Tongue (tissue), 2 donors: ENCODE results near the gene ZFAND2A. TPM values are rescaled to one million over a fixed set of nuclear protein-coding genes. Genes with fewer than 3 reads are reported as not detected.
"Not testable (repeated sequence)": the region's sequence is repeated elsewhere in the genome, so short reads cannot be mapped to it uniquely, and the experiment has no call there.

Experiments
- DNase-seq: peaks from one replicate; pipeline ENCODE4 v3.0.0-alpha.2; 2015
- total RNA-seq: library from RNA; depleted of rRNA; stranded (reverse); fragments of >200 nt; gene quantifications from one replicate; pipeline ENCODE4 v1.2.3, GENCODE V29; 2014

The ZFAND2A gene
- total RNA-seq, 1 donor from 2014 or later: 16.1 TPM

DNA sequence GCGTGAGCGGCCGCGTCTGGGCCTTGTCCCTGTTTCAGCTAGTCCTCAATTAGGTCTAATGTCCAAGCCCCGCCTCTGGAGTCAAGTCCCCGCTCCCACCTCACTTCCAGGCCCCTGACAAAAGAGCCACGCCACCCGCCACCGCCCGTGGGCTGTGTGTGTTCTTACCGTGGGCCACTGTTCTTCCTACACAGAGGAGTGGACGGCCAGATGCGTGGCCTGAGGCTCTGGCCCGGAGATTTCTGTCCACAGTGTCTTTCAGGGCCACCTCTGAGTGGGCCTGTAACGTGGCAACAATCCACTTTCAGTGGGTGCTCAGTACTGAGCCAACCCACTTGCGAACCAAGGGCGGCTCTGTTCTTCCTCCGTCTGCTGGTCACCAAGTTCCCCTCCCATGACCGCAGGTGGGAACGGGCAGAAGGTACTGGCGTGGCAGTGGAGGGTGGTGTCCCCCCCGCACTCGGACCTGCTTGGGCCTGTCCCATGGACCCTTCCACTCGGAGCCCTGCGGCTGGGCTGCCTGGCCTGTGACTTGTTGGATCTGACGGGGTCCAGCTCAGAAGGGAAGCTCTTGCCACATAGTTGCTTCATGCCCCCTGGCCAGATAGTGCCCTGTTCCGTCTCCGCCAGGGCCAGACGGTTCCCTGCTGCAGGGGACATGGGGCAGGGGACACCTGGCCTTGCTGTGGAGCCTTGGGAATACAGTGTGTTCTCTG is 15.0 kb upstream of the ZFAND2A start:
- no peak for DNase-seq

DNA sequence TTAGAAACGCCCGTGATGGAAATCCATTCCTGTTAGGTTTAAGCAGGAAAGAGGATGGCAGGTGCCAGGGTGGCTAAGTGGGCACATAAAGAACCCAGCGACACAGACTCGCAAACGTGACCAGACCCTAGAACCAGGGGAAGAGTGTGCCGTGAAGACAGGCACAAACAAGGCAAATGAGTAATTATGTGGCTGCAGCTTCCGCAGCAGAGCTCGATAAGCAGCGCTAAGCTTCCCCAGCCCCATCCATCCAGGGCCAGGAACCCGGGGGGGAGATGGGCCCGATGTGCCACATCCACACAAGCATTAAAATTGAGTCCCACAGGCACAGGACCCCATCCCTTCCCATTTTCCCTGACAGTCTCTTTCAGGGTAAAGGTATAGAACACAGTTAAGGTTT is 14.0 kb upstream of the ZFAND2A start:
- DNase-seq: no peak

GRCh38 chr7:1172666-1173523 is 12.9 kb upstream of the ZFAND2A start:
- DNase-seq: no peak

- DNase-seq: not testable (repeated sequence)
Measured at GRCh38 chr7:1171516-1171915, 11.5 kb upstream of the ZFAND2A start.

- DNase-seq: no peak
Measured at GRCh38 chr7:1170741-1171501, 10.9 kb upstream of the ZFAND2A start.

DNA sequence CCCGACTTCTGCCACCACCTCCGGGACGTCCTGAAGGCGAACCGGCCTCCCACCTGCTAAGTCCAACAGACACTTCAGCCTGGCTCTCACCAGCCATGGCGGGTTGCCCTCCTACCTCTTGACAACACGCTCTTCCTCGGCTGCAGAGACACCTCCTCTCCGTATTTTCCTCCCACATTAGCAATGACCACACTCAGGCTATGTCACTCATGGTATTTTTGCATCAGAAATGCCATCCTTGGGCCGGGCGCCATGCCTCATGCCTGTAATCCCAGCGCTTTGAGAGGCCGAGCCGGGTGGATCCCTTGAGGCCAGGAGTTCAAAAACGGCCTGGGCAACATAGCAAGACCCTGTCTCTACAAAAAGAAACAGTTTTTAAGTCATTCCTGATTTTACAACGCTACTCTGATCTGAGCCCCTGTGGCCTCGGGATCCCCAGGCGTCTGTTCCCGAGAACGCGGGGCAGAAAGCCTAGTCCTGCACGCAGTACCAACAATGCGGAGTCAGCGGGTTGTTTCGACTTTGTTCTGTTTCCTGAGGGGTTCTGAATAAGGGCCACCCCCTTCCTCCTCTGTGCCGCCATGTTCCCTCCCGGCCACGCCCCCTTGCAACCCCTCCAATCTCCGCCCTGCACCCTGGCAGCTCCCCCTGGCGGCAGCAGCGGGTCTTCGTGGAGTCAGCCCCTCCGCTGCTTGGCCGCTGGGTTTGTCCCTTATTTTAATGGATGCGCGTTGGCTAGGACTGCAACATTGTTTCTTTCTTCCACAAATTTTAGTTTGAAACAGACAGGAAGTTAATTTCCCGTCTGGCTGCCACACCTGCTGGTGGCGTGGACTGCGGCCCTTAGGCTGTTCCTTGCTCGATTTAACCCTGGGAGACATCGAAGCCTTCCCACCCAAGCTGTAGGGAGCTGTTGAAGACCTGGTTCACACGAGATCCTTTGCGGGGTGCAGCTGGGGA is 9.7 kb upstream of the ZFAND2A start:
- peak; percentile 80 for DNase-seq

DNA sequence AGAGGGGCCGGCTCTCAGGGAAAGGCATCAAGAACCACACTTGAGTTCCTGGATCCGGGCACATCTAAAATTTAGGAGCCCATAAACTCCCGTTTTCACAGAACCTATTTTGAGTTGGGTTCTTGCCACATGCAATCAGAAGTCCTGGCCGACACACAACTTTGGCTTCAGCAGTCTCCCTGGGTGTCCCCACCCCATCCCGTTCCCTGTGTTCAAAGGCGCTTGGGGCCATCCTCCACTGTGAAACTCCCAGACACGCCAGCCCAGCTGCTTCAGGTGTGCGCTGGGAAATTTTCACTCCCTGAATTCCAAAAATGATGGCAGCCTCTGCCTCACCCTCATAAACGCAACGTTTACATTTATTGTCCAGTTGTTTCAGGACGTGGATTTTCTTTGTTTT is 8.4 kb upstream of the ZFAND2A start:
- no peak for DNase-seq

DNA sequence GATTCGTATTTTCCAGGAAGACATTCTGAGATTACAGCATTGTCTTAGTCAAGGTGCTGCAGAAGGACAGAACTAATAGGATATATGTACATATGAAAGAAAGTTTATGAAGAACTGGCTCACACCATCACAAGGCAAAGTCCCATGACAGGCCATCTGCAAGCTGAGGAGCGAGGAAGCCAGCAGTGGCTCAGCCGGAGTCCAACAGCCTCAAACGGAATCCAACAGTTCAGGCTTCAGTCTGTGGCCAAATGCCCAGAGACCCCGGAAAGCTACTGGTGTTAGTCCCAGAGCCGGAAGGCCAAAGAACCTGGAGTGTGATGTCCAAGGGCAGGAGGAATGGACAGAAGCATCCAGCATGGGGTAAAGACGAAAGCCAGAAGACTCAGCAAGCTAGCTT is 4.4 kb upstream of the ZFAND2A start:
- DNase-seq: no peak

DNA sequence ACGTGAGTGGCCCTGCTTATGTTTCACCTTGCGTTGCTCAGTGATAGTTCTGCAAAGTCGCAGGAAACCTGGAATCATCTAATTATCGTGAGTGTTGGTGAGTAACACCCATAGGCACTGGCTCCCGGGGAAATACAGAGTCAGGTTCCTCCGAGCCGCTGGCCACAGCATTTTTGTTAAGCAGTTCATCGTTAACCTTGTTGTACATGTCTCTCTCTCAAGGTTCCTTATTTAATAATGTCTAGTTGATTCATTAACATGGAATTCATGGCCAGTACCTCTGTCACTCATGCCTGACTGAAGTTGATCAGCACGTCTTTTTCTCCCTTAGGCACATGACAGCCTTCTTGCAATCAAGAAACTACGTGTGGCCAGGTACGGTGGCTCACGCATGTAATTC is 3.1 kb upstream of the ZFAND2A start:
- no peak for DNase-seq

DNA sequence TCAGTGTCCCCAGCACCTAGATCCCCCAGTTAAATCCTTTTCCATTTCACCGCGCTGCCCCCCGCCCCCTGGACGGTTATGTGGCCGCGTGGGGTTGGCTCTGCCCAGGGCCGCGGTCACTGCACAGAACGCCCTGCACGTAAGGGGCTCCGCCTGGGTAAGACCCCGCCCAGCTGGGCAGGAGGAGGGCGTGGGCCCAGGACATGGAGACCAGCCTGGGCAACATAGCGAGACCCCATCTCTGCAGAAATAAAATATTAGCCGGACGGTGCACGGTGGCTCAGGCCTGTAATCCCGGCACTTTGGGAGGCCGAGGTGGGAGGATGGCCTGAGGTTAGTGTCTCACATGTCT is 650 bp upstream of the ZFAND2A start:
- no peak for DNase-seq

DNA sequence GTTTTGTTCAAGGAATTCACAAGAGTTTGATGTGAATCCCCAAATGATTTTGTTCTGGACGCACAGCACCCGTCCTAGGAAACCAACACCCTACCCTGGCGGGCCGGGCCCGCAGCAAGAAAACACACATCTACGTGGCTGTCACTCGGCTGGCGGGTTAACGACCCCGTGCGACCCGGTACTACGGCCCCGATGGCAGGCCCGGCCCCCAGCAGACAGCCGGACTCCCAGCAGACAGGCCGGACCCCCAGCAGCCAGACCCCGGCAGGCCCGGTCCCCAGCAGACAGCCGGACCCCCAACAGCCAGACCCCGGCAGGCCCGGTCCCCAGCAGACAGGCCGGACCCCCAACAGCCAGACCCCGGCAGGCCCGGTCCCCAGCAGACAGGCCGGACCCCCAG is 765 bp downstream of the ZFAND2A start:
- not testable (repeated sequence) for DNase-seq

DNA sequence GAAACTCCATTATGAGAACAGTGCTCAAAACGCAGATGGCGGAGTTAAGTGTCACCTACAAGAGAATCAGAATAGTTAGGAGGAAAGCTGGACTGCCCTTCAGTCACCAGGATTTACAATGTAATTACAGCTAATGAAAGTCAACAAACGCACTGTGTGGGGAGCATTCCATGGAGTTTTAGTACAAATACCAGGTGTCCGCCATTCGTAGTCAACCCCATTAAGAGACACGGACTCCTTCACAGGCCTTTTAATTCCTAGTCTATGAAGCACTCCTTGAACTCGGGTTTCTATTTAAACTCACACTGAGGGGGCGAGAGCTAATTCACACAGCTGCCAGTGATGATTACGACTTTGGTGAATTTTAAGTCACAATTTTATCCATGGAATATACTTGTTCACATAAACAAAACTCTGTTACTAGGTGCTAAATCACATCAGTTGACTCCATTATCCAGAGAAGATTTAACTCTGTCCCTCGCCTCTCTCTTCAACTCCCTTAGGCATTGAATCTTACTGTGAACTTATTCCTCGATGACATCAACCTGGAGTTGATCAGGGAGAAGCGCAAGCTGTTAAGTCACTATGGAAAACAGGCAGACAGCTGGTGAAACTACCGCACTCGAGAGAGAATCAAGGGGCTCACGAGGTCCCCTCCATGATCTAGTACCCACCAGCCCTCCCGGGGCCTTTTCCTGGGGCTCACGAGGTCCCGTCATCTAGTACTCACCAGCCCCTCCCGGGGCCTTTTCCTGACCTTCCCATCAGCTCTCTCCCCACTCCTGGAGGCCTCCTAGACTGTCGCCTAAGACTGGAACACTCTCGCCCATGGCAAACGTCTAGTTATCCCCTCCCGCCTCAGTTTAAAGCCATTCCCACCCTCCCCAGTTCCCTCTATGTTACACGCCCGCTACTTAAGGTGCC is 1.5 kb downstream of the ZFAND2A start:
- no peak for DNase-seq

DNA sequence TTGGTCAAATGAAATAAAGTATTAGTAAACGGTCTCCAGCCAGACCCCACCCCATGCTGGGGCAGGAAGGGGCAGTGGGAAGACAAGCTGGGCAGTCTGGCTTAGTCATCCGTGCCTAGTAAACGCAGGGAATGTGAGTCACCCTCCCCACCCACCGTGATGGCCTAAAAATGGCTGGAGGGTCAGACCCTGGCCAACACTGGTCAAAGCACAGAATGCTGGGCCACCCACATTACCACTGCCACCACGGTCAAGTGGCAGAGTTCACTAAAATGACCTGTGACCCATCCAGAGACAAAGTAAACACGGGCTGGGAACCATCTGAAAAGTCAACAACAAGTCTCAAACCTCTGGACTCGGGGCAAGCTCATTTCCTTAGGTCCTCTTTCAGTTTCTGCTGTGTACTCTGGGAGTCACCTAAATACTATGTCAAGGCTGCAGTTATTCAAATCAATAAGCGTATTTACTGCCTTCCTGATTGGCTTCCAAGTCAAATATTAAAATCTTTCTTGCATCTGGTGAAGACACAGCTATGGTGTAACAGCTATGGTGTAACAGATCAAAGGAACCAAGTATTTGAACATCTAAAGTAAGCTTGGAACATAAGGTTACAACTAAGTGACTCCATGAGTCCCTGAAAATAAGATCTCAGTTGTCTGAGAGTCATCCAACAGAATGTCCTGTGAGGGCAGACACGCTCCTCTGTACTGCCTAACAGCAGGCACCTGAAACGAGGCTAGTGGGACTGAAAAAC is 3.0 kb downstream of the ZFAND2A start:
- no peak for DNase-seq

DNA sequence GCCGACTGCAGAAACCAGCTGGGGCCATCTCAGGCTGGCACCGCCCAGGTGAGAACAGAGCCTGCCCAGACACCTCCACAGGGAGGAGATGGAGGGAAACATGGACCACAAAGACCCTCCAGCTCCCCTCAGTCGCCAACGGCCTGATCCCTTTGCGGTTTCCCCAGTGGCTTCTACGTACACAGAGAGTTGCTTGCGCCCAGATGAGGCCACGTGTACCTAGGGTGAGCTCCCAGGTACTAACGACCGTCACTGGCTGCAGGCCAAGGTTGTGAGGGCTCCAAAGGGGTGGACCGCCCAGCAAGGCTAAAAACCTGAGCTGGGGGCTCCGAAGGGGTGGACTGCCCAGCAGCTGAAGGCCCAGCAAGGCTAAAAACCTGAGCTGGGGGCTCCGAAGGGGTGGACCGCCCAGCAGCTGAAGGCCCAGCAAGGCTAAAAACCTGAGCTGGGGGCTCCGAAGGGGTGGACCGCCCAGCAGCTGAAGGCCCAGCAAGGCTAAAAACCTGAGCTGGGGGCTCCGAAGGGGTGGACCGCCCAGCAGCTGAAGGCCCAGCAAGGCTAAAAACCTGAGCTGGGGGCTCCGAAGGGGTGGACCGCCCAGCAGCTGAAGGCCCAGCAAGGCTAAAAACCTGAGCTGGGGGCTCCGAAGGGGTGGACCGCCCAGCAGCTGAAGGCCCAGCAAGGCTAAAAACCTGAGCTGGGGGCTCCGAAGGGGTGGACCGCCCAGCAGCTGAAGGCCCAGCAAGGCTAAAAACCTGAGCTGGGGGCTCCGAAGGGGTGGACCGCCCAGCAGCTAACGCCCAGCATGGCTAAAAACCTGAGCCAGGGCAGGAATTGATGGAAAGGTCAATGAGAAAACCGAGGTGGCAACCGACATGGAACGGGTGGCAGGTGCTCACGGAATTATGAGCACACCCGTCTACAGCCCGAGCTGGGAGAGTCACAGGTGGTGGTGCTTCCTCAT is 3.9 kb downstream of the ZFAND2A start:
- DNase-seq: not testable (repeated sequence)

DNA sequence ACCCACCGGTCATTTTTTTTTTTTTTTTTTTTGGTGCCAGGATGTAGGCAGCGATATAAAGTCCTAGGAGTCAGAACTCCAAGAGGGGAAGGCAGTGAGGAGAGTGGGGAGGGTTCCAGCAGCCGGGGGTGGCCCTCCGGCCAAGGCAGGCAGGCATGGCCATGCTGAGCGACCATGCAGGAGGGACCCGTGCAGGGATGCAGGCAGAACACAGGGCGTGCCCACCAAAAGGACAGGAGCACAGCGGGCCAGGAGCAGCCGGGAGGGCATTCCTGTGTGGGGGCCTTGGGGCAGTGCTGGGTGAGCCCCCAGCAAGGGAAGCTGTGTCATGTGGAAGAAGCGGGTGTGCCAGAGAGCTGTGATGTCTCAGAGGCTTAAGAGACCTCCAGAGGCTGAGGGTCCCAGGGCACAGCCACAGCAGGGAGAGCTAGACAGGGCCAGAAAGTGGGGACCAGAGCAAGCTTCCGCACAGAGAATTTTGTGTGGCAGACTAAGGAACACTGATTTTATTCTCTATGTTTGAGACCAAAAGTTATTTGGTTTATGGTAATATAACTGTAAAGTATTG is 5.7 kb downstream of the ZFAND2A start:
- DNase-seq: no peak

DNA sequence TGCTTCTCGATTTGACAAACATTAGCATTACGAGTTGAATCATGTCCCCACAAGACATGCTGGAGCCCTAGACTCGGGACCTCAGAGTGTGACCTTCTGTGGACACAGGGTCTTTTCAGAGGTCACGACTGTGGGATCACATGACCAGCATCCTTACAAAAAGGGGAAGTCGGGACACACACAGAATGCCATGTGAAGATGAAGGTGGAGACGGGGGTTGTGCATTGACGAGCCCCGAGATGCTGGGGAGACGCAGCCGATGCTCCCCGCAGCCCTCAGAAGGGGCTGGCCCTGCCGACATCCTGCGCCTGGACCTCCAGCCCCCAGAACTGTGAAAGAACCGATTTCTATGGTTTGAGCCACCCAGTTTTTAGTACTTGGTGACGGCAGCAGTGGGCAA is 7.5 kb downstream of the ZFAND2A start:
- DNase-seq: no peak

DNA sequence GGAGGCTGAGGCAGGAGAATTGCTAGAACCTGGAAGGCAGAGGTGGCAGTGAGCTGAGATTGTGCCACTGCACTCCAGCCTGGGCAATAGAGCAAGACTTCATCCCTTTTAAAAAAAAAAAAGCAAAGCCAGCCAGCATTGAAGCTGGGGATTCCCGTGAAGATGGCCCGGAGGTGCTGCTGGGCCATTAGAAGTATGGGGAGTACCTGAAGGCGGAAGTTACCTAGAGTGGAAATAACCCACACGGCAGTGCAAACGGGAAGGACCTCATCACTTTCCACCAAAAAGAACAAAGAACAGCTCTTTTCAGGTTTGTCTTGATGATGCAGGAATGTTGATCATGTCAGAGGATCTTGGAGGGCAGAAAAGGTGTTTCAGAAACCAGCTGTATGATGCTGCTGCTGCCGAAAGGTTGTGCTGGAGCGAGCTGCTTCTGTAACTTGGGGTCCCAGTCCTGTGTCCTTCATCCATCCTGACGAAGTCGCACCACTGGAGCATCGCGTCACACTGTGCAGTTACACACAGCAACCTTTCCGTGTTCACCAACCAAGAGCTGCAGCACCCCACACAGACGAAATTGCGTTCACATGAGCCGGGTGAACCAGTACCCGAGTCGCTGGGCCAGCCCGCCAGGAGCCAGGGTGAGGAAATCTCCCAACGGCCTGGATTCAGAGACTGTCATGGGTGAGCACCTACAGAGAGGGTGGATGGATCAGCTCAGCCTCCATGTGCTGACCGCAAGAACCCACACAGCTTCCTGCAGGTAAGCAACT is 8.2 kb downstream of the ZFAND2A start:
- DNase-seq: no peak

DNA sequence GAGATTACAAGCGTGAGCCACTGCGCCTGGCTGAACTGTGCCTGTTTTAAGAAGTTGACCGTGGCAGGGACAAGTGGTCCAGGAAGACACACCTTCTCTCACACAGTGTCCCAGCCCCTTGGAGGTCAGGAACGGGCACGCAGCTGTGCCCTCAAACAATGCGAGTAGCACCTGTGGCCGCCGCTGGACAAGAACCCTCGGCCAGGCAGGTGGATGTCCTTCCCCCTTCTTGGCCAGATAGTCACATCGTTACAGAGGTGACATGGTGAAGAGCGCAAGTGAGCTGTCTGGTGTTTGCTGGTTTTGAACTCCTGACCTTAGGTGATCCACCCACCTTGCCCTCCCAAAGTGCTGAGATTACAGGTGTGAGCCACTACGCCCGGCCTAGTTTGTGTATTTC is 8.8 kb downstream of the ZFAND2A start:
- no peak for DNase-seq
